ENCODE data around the gene PMM2.

The PMM2 gene

GRCh38 chr16:8892101-8892575 lies 94.5 kb downstream of the PMM2 start:
- DNase-seq (ENCODE audit: low read depth): no peak
- TF ChIP-seq CTCF (conservative IDR thresholded peaks at IDR 0.05; ENCODE audit: low read length): no peak
- H3K4me3 ChIP-seq (ENCODE audit: low read length): no peak overlapping the region

- no peak for DNase-seq (ENCODE audit: low read depth)
- TF ChIP-seq CTCF (conservative IDR thresholded peaks at IDR 0.05; ENCODE audit: low read length): no peak
- H3K4me3 ChIP-seq (ENCODE audit: low read length): no peak overlapping the region
These were observed 95.8 kb downstream of the PMM2 start for GRCh38 chr16:8893426-8893825.

GRCh38 chr16:8893976-8894690 lies 96.5 kb downstream of the PMM2 start:
- DNase-seq (ENCODE audit: low read depth): no peak
- H3K4me3 ChIP-seq (ENCODE audit: low read length): no peak overlapping the region

GRCh38 chr16:8894736-8895334 lies 97.2 kb downstream of the PMM2 start:
- DNase-seq (ENCODE audit: low read depth): no peak
- TF ChIP-seq CTCF (conservative IDR thresholded peaks at IDR 0.05; ENCODE audit: low read length): no peak
- H3K4me3 ChIP-seq (ENCODE audit: low read length): no peak overlapping the region

More at GRCh38 chr16:8893976-8894690, 96.5 kb downstream of the PMM2 start:
- no peak for TF ChIP-seq CTCF (conservative IDR thresholded peaks at IDR 0.05; ENCODE audit: low read length)

- no peak for DNase-seq (ENCODE audit: low read depth)
- no peak overlapping the region for H3K4me3 ChIP-seq (ENCODE audit: low read length)
- TF ChIP-seq CTCF (conservative IDR thresholded peaks at IDR 0.05; ENCODE audit: low read length): no peak
These were observed 101.2 kb downstream of the PMM2 start for GRCh38 chr16:8898660-8899318.

Data from AG10803 (cell line).